ENCODE measurements around the gene RFC4. TPM values are rescaled to one million over a fixed set of nuclear protein-coding genes. Genes with fewer than 3 reads are reported as not detected.
"Not testable (repeated sequence)": the region's sequence is repeated elsewhere in the genome, so short reads cannot be mapped to it uniquely, and the experiment has no call there.

Gene RFC4
- total and polyA plus RNA-seq, 4 donors, result 21.7 to 35.1 (median 31.3) TPM

- H3K36me3 ChIP-seq (ENCODE audit: control insufficient read depth, insufficient read depth, low read length), result no peaks in the 10 kb centered on the region
- peak overlapping the region; percentile 39 for H3K4me3 ChIP-seq (ENCODE audit: low read depth, low read length)
- H3K9me3 ChIP-seq (ENCODE audit: control insufficient read depth, insufficient read depth, low read length), result no peaks in the 10 kb centered on the region
- H3K4me1 ChIP-seq (ENCODE audit: control insufficient read depth, insufficient read depth, low read length), result peaks cover 35% of the 10 kb centered on the region
- peaks cover 61% of the 10 kb centered on the region for H3K27me3 ChIP-seq (ENCODE audit: control insufficient read depth, insufficient read depth, low read length)
- peak in 1 of 6 donors; percentile 19 for DNase-seq (ENCODE audit: low read depth in 4 of 6, low spot score in 6 of 6)
- peak overlapping the region; percentile 15 for H3K27ac ChIP-seq (ENCODE audit: low read depth, low read length)
- 38% methylated on average over 8 of the region's 11 CpGs for WGBS (ENCODE audit: insufficient coverage)
Measured at GRCh38 chr3:186825872-186826409, 19.7 kb upstream of the RFC4 start.

DNA sequence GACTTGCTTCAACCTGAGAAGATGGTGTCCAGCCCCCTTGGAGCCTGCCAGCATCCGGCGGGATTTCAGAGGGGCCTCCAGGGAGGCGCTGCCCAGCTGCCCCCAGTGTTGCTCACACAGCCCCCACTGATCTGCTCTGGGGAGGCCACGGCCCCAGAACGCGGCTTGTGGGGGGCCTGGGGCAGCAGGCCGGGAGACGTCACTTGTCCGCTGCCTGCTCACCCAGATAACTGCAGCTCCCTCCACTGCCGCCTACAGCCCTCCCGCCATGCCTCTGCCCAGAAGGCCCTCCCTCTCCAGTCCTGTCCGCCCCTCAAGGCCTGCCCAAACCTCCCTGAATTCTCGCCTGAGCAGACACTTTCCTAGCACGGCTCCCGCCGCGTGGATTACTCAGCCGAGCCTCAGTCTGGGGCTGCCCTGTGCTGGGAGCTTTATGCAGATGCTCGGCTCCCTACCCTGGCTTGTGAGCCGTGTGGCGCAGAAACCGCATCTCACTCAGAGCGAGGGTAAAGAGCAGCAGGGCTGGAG, 19.1 kb upstream of the RFC4 start:
- WGBS (ENCODE audit: insufficient coverage), result 4% methylated on average over 23 of the region's 23 CpGs
- DNase-seq (ENCODE audit: low read depth in 4 of 6, low spot score in 6 of 6), result peak in 2 of 6 donors; percentile 53 to 63
- peaks cover 55% of the 10 kb centered on the region for H3K27me3 ChIP-seq (ENCODE audit: control insufficient read depth, insufficient read depth, low read length)

GRCh38 chr3:186824430-186825139, 18.3 kb upstream of the RFC4 start:
- Histone ChIP-seq H3K27me3 (ENCODE audit: control insufficient read depth, insufficient read depth, low read length) (peaks cover 48% of the 10 kb centered on the region), H3K27ac (ENCODE audit: low read depth, low read length) (no peak overlapping the region), H3K4me1 (ENCODE audit: control insufficient read depth, insufficient read depth, low read length) (peaks cover 35% of the 10 kb centered on the region), H3K9me3 (ENCODE audit: control insufficient read depth, insufficient read depth, low read length) (no peaks in the 10 kb centered on the region), H3K4me3 (ENCODE audit: low read depth, low read length) (peak overlapping the region; percentile 18), H3K36me3 (ENCODE audit: control insufficient read depth, insufficient read depth, low read length) (no peaks in the 10 kb centered on the region)
- DNase-seq (ENCODE audit: low read depth in 4 of 6, low spot score in 6 of 6), result peak in 1 of 6 donors; percentile 5
- WGBS (ENCODE audit: insufficient coverage), result 20% methylated on average over 18 of the region's 18 CpGs

More for the DNA sequence above, 19.1 kb upstream of the RFC4 start:
- Histone ChIP-seq H3K36me3 (ENCODE audit: control insufficient read depth, insufficient read depth, low read length) (no peaks in the 10 kb centered on the region), H3K4me1 (ENCODE audit: control insufficient read depth, insufficient read depth, low read length) (peaks cover 35% of the 10 kb centered on the region), H3K4me3 (ENCODE audit: low read depth, low read length) (peak overlapping the region; percentile 18), H3K9me3 (ENCODE audit: control insufficient read depth, insufficient read depth, low read length) (no peaks in the 10 kb centered on the region), H3K27ac (ENCODE audit: low read depth, low read length) (no peak overlapping the region)

GRCh38 chr3:186823386-186823785, 17.1 kb upstream of the RFC4 start:
- Histone ChIP-seq H3K9me3 (ENCODE audit: control insufficient read depth, insufficient read depth, low read length) (no peaks in the 10 kb centered on the region), H3K4me3 (ENCODE audit: low read depth, low read length) (no peak overlapping the region), H3K36me3 (ENCODE audit: control insufficient read depth, insufficient read depth, low read length) (no peaks in the 10 kb centered on the region), H3K4me1 (ENCODE audit: control insufficient read depth, insufficient read depth, low read length) (peaks cover 35% of the 10 kb centered on the region), H3K27me3 (ENCODE audit: control insufficient read depth, insufficient read depth, low read length) (peaks cover 36% of the 10 kb centered on the region), H3K27ac (ENCODE audit: low read depth, low read length) (no peak overlapping the region)
- no peak for DNase-seq (ENCODE audit: low read depth in 4 of 6, low spot score in 6 of 6)
- WGBS (ENCODE audit: insufficient coverage), result no CpG with 5 or more reads among the region's 2 CpGs

GRCh38 chr3:186822388-186822759, 16.1 kb upstream of the RFC4 start:
- not testable (repeated sequence) for H3K4me3 ChIP-seq (ENCODE audit: low read depth, low read length); DNase-seq (ENCODE audit: low read depth in 4 of 6, low spot score in 6 of 6); H3K36me3 ChIP-seq (ENCODE audit: control insufficient read depth, insufficient read depth, low read length); H3K27ac ChIP-seq (ENCODE audit: low read depth, low read length); H3K9me3 ChIP-seq (ENCODE audit: control insufficient read depth, insufficient read depth, low read length)
- Histone ChIP-seq H3K4me1 (ENCODE audit: control insufficient read depth, insufficient read depth, low read length) (peaks cover 30% of the 10 kb centered on the region), H3K27me3 (ENCODE audit: control insufficient read depth, insufficient read depth, low read length) (peaks cover 29% of the 10 kb centered on the region)
- WGBS (ENCODE audit: insufficient coverage), result no CpG with 5 or more reads among the region's 1 CpG

DNA sequence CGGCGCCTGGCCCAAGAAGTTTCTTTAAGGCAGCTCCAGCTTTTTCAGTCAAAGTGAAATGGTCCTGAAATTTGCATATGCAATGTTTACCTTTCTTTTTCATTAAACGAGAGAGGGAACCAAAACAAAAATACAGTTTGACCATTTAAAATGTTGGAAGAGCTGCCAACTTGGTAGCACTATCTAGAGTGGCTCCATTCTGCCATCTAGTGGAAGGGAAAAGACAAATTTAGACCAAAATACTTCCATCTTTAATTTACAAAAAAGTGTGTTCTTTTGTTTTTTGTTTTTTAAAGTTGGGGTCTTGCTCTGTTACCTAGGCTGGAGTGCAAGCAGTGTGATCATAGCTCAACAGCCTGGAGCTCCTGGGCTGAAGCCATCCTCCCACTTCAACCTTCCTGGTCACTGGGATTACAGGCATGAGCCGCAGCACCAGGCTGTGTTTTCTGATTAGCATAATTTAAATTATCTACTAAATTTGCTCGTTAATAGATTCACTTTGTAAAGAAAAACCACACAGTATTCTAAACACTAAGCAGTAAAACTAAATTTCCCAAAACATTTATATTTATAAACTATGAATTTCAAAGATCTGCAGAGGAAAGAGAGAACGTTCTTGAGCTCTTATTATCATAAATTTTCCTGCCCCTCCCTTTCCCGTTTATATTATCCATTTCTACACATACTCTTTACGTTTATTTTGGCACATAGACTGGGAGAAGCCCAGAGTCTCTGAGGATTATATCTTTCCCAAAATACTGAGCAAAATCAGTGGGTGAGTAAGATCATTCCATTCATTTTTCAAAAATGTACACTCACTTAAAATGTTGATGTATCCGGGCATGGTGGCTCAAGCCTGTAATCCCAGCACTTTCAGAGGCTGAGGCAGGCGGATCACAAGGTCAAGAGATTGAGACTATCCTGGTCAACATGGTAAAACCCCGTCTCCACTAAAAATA, 15.4 kb upstream of the RFC4 start:
- 84% methylated on average over 3 of the region's 11 CpGs for WGBS (ENCODE audit: insufficient coverage)
- Histone ChIP-seq H3K36me3 (ENCODE audit: control insufficient read depth, insufficient read depth, low read length) (no peaks in the 10 kb centered on the region), H3K9me3 (ENCODE audit: control insufficient read depth, insufficient read depth, low read length) (no peaks in the 10 kb centered on the region), H3K4me1 (ENCODE audit: control insufficient read depth, insufficient read depth, low read length) (peaks cover 26% of the 10 kb centered on the region), H3K27ac (ENCODE audit: low read depth, low read length) (no peak overlapping the region), H3K27me3 (ENCODE audit: control insufficient read depth, insufficient read depth, low read length) (peaks cover 29% of the 10 kb centered on the region), H3K4me3 (ENCODE audit: low read depth, low read length) (no peak overlapping the region)
- peak in 2 of 6 donors; percentile 64 to 69 for DNase-seq (ENCODE audit: low read depth in 4 of 6, low spot score in 6 of 6)

- Histone ChIP-seq H3K4me1 (ENCODE audit: control insufficient read depth, insufficient read depth, low read length) (no peaks in the 10 kb centered on the region), H3K9me3 (ENCODE audit: control insufficient read depth, insufficient read depth, low read length) (no peaks in the 10 kb centered on the region), H3K4me3 (ENCODE audit: low read depth, low read length) (no peak overlapping the region), H3K36me3 (ENCODE audit: control insufficient read depth, insufficient read depth, low read length) (no peaks in the 10 kb centered on the region), H3K27ac (ENCODE audit: low read depth, low read length) (no peak overlapping the region), H3K27me3 (ENCODE audit: control insufficient read depth, insufficient read depth, low read length) (peaks cover 1% of the 10 kb centered on the region)
- DNase-seq (ENCODE audit: low read depth in 4 of 6, low spot score in 6 of 6), result no peak
- whole genome bisulfite sequencing (ENCODE audit: insufficient coverage), result no CpG with 5 or more reads among the region's 1 CpG
Measured at GRCh38 chr3:186818956-186819355, 12.7 kb upstream of the RFC4 start.

GRCh38 chr3:186818516-186818915, 12.2 kb upstream of the RFC4 start:
- Histone ChIP-seq H3K36me3 (ENCODE audit: control insufficient read depth, insufficient read depth, low read length) (no peaks in the 10 kb centered on the region), H3K4me3 (ENCODE audit: low read depth, low read length) (no peak overlapping the region), H3K9me3 (ENCODE audit: control insufficient read depth, insufficient read depth, low read length) (no peaks in the 10 kb centered on the region), H3K27me3 (ENCODE audit: control insufficient read depth, insufficient read depth, low read length) (no peaks in the 10 kb centered on the region), H3K4me1 (ENCODE audit: control insufficient read depth, insufficient read depth, low read length) (no peaks in the 10 kb centered on the region), H3K27ac (ENCODE audit: low read depth, low read length) (no peak overlapping the region)
- 88% methylated on average over 1 of the region's 5 CpGs for WGBS (ENCODE audit: insufficient coverage)
- peak in 1 of 6 donors; percentile 55 for DNase-seq (ENCODE audit: low read depth in 4 of 6, low spot score in 6 of 6)

- H3K27ac ChIP-seq (ENCODE audit: low read depth, low read length), result no peak overlapping the region
- no peak for DNase-seq (ENCODE audit: low read depth in 4 of 6, low spot score in 6 of 6)
- no peaks in the 10 kb centered on the region for H3K4me1 ChIP-seq (ENCODE audit: control insufficient read depth, insufficient read depth, low read length)
- no peaks in the 10 kb centered on the region for H3K9me3 ChIP-seq (ENCODE audit: control insufficient read depth, insufficient read depth, low read length)
- WGBS (ENCODE audit: insufficient coverage), result 90% methylated on average over 1 of the region's 1 CpG
- H3K27me3 ChIP-seq (ENCODE audit: control insufficient read depth, insufficient read depth, low read length), result no peaks in the 10 kb centered on the region
- no peak overlapping the region for H3K4me3 ChIP-seq (ENCODE audit: low read depth, low read length)
- no peaks in the 10 kb centered on the region for H3K36me3 ChIP-seq (ENCODE audit: control insufficient read depth, insufficient read depth, low read length)
Measured at GRCh38 chr3:186815435-186815834, 9.2 kb upstream of the RFC4 start.
